Endothelial cell (in vitro differentiated cells): ENCODE measurements around the gene ZNF664. TPM values are rescaled to one million over a fixed set of nuclear protein-coding genes. Genes with fewer than 3 reads are reported as not detected.

Source experiments
- DNase-seq: peaks from one replicate; pipeline ENCODE4 v3.0.0; 2021; ENCODE audit warnings: low spot score
- H3K27ac Mint-ChIP-seq: one replicate; pipeline ENCODE4 v1.8.0; 2021; ENCODE audit warnings: mixed read lengths, inconsistent platforms; ENCODE audit not compliant: unreplicated experiment
- H3K27me3 Mint-ChIP-seq: one replicate; pipeline ENCODE4 v1.8.0; 2021; ENCODE audit warnings: mild to moderate bottlenecking, moderate library complexity, mixed read lengths, inconsistent platforms; ENCODE audit not compliant: unreplicated experiment
- H3K36me3 Mint-ChIP-seq: one replicate; pipeline ENCODE4 v1.8.0; 2021; ENCODE audit warnings: mild to moderate bottlenecking, low read depth, mixed read lengths, inconsistent platforms; ENCODE audit not compliant: unreplicated experiment
- H3K4me1 Mint-ChIP-seq: one replicate; pipeline ENCODE4 v1.8.0; 2021; ENCODE audit warnings: mild to moderate bottlenecking, mixed read lengths, inconsistent platforms; ENCODE audit not compliant: unreplicated experiment
- H3K4me3 Mint-ChIP-seq: one replicate; pipeline ENCODE4 v1.8.0; 2021; ENCODE audit warnings: mild to moderate bottlenecking, mixed read lengths, inconsistent platforms; ENCODE audit not compliant: unreplicated experiment
- H3K9me3 Mint-ChIP-seq: one replicate; pipeline ENCODE4 v1.8.0; 2021; ENCODE audit warnings: mixed read lengths, inconsistent platforms; ENCODE audit not compliant: unreplicated experiment
- CTCF ChIP-seq: fragments of 200-600 bp; sonication (generic); IDR thresholded peaks from one replicate; pipeline ENCODE4 v1.5.0; 2021; ENCODE audit warnings: antibody characterized with exemption; ENCODE audit not compliant: unreplicated experiment
- total RNA-seq: library from RNA; stranded (reverse); fragmentation: NEBNext Ultra II Directional; extraction: Animal tissue kit (Norgen Biotek cat#: 25700); gene quantifications from one replicate; pipeline ENCODE4 v1.2.1, GENCODE V29; 2021; ENCODE audit not compliant: unreplicated experiment

ZNF664 gene
- total RNA-seq, 1 donor from 2014 or later, result 119 TPM

- Mint-ChIP-seq H3K36me3 (peaks cover 13% of the 10 kb centered on the region), H3K4me1 (peaks cover 15% of the 10 kb centered on the region), H3K27me3 (no peaks in the 10 kb centered on the region), H3K27ac (no peak overlapping the region), H3K9me3 (no peaks in the 10 kb centered on the region), H3K4me3 (no peak overlapping the region)
- no peak for DNase-seq
- TF ChIP-seq CTCF, result no peak
These were observed 31.3 kb downstream of the ZNF664 start for GRCh38 chr12:124004233-124004875.

- H3K4me1 Mint-ChIP-seq, result peaks cover 15% of the 10 kb centered on the region
- H3K36me3 Mint-ChIP-seq, result peaks cover 20% of the 10 kb centered on the region
- no peak for TF ChIP-seq CTCF
- H3K4me3 Mint-ChIP-seq, result no peak overlapping the region
- H3K27ac Mint-ChIP-seq, result no peak overlapping the region
- no peaks in the 10 kb centered on the region for H3K27me3 Mint-ChIP-seq
- DNase-seq, result no peak
- no peaks in the 10 kb centered on the region for H3K9me3 Mint-ChIP-seq
These were observed 33.2 kb downstream of the ZNF664 start for GRCh38 chr12:124006085-124006845.

- Mint-ChIP-seq H3K4me1 (peaks cover 15% of the 10 kb centered on the region), H3K4me3 (no peak overlapping the region), H3K36me3 (peaks cover 26% of the 10 kb centered on the region), H3K9me3 (no peaks in the 10 kb centered on the region), H3K27me3 (no peaks in the 10 kb centered on the region), H3K27ac (no peak overlapping the region)
- DNase-seq, result no peak
- no peak for TF ChIP-seq CTCF
These were observed 34.1 kb downstream of the ZNF664 start for GRCh38 chr12:124006846-124007713.

- no peak for TF ChIP-seq CTCF
- Mint-ChIP-seq H3K4me1 (peaks cover 15% of the 10 kb centered on the region), H3K4me3 (no peak overlapping the region), H3K36me3 (peaks cover 33% of the 10 kb centered on the region), H3K9me3 (no peaks in the 10 kb centered on the region), H3K27me3 (no peaks in the 10 kb centered on the region), H3K27ac (no peak overlapping the region)
- DNase-seq, result no peak
These were observed 35.0 kb downstream of the ZNF664 start for GRCh38 chr12:124007826-124008570.
